Endothelial cell of umbilical vein (primary cell): Measurements from ENCODE around the gene TSPAN9.

ENCODE experiments used
- CTCF ChIP-seq, 2 donors: IDR thresholded peaks; 1 replicate in 1 of 2; 2 replicates in 1 of 2; pipeline ENCODE4 v1.5.1; 2011; ENCODE audit warnings: low read length in 2 of 2, mild to moderate bottlenecking in 2 of 2, moderate library complexity in 2 of 2, control low read depth in 1 of 2, inconsistent platforms in 1 of 2, low read depth in 1 of 2; ENCODE audit not compliant: insufficient read depth in 1 of 2; ENCODE audit errors: extremely low read depth in 1 of 2
- EZH2 ChIP-seq: IDR thresholded peaks from 2 replicates; pipeline ENCODE4 v1.6.1; 2012; ENCODE audit warnings: borderline replicate concordance, low read depth, mild to moderate bottlenecking, moderate library complexity, low read length, inconsistent platforms; ENCODE audit not compliant: severe bottlenecking
- POLR2A ChIP-seq: IDR thresholded peaks from 2 replicates; pipeline ENCODE4 v1.6.1; 2012; ENCODE audit warnings: low read depth, mild to moderate bottlenecking, control low read depth, low read length

- no peak for TF ChIP-seq POLR2A
- TF ChIP-seq CTCF (IDR thresholded peaks at IDR 0.05; ENCODE audit: extremely low read depth in 1 of 2, insufficient read depth in 1 of 2, low read depth in 1 of 2, low read length in 2 of 2) = no peak
- no peak for TF ChIP-seq EZH2
Measured at GRCh38 chr12:3195337-3195736, 118.2 kb downstream of the TSPAN9 start.
